GM18519 (cell line): ENCODE measurements around the gene NKAIN4.
"Not testable (repeated sequence)": the region's sequence is repeated elsewhere in the genome, so short reads cannot be mapped to it uniquely, and the experiment has no call there.

Source experiments
- ATAC-seq: cut with Tn5 transposase; IDR thresholded peaks from one replicate; pipeline ENCODE4 v1.9.1; 2021; ENCODE audit warnings: mild to moderate bottlenecking, moderate library complexity; ENCODE audit not compliant: unreplicated experiment, low FRiP score

The NKAIN4 gene

GRCh38 chr20:63238514-63239125, 15.6 kb downstream of the NKAIN4 start:
- ATAC-seq = no peak

- no peak for ATAC-seq
Measured at GRCh38 chr20:63238031-63238430, 16.2 kb downstream of the NKAIN4 start.

DNA sequence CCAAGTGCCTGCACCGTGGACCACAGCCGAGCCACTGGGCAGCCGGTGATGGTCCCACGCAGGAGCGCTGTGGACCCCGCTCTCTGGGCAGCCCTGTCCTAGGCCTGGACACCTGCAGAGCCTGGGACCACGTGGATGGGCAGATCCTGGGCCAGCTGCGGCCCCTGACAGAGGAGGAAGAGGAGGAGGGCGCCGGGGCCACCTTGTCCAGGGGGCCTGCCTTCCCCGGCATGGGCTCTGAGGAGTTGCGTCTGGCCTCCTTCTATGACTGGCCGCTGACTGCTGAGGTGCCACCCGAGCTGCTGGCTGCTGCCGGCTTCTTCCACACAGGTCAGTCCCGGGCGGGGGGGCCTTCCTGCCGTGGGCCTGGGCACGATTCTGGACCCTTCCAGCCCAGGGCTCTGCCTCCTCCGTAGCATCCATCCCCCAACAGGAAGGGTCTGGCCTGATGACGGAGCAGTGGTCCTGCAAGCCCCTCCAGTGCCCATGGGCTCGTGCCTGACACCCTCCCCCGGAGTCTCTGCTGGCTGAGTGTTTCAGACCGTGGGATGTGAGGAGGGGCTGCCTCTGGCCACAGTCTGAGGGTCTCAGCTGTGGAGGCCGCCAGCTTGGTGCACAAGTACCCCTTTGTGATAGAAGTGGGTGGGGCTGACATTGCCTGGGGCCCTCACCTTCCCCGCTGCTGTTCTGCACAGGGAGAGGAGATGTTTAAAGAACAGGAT, 18.0 kb downstream of the NKAIN4 start:
- ATAC-seq = no peak

- no peak for ATAC-seq
Measured at GRCh38 chr20:63235399-63235983, 18.8 kb downstream of the NKAIN4 start, which contains the start of gene BIRC7. TSS of gene BIRC7 (plus strand) at chr20:63235905. CDS start at chr20:63236097, 192 bp downstream.

GRCh38 chr20:63234693-63235398, 19.4 kb downstream of the NKAIN4 start:
- ATAC-seq = no peak

- no peak for ATAC-seq
Measured at GRCh38 chr20:63233924-63234323, 20.3 kb downstream of the NKAIN4 start.

DNA sequence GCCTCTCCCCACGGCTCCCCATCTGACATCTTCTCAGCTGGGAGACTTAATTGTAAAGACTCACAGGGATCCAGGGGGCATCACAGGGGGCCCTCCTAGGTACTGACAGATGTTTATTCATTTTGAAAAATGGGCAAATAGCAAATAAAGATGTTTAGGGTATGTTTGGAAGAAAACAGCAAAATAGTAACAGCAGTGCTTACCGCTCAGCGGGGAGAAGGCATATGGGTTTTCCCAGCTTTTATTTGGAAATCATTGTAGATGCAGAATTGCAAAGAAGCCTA, 21.3 kb downstream of the NKAIN4 start:
- no peak for ATAC-seq

DNA sequence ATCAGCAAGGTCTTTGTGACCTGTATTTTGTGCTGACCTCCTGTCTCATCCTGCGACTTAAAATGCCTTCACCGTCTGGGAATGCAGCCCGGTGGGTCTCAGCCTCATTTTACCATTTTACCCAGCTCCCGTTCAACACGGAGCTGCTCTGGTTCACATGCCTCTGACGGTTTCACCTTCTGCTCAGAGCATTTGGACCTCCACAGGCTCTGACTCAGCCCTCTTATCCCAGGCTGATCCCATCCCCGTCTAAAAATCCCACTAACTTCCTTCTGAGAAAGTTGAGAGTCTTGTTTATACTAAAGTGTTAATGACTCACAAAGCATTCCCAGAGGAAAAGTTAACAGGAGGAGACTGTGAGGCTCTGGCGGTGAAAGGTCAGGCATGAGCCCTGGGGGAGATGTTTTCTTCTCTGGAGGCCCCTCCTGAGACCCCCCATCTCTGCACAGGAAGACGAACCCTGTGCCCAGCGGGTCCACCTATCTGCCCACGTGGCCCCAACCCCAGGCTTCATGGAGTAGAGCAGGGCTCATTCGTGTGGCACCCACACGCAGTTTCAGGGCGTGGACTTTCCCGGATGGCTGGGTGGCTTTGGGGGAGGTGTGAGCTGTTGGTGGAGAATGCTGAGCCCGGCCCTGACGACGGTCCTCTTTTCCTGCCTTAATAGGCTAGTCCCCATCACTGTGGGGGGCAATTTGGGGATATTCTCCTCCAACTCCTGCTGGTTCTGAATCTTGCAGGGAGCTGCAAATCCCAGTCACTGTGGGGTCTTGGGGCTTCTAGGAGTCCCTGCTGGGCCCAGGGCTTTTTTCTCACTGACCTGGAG, 21.8 kb downstream of the NKAIN4 start:
- no peak for ATAC-seq

DNA sequence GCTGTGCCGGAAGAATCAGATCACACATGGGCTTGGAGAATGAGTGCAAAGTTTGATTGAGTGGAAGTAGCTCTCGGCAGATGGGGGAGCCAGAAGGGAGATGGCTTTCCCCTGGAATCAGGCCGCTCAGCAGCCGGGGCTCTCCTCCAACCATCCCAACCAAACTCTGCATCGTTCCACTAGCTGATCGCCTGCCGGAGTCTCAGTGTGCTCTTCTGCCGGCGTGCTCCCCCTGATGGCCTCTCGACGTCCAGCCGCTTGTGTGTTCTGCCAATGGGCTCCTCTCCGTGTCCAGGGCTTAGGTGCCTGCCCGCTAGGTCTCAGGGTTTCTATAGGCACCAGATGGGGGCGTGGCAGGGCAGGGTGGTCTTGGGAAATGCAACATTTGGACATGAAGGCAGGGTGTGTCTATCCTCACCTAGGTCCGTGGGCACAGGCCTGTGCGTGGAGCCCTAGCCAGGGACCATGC, 23.4 kb downstream of the NKAIN4 start:
- ATAC-seq = no peak

- no peak for ATAC-seq
Measured at GRCh38 chr20:63228806-63229205, 25.5 kb downstream of the NKAIN4 start.

GRCh38 chr20:63227260-63227659, 27.0 kb downstream of the NKAIN4 start:
- no peak for ATAC-seq

- no peak for ATAC-seq
Measured at GRCh38 chr20:63226042-63226943, 28.0 kb downstream of the NKAIN4 start.

DNA sequence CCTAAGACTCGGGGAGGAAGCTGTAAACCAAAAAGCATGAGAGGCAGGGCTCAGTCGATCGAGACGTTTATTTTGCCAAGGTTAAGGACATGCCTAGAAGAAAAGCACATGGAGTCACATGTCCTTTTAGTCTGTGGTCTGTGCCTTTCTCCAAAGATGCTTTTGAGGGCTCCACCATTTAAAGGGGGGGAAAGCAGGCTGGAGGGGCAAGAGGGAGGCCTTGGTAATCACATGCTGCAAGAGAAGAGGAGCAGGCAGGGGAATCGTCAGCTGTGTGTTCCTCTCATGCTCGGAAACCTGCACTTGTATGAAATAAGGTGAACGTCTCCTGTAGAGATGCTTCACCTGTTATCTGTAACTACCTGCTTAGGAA, 29.2 kb downstream of the NKAIN4 start:
- ATAC-seq = no peak

GRCh38 chr20:63224412-63225081, 29.7 kb downstream of the NKAIN4 start:
- ATAC-seq = no peak

DNA sequence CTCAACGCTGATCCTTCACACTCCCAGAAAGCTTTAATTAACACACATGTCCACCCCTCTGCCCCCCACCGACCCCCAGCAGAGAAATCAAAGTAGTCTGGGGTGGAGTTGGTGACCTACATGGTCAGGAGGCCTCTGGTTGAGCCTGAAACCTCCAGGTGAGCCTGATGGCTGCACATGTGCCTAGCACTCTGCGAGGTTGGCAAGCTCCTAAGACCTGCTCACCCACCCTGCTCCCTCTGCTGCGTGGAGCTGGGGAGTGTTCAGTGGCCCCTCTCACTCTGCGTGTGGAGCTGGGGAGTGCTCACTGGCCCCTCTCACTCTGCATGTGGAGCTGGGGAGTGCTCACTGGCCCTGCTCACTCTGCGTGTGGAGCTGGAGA, 30.4 kb downstream of the NKAIN4 start:
- no peak for ATAC-seq

DNA sequence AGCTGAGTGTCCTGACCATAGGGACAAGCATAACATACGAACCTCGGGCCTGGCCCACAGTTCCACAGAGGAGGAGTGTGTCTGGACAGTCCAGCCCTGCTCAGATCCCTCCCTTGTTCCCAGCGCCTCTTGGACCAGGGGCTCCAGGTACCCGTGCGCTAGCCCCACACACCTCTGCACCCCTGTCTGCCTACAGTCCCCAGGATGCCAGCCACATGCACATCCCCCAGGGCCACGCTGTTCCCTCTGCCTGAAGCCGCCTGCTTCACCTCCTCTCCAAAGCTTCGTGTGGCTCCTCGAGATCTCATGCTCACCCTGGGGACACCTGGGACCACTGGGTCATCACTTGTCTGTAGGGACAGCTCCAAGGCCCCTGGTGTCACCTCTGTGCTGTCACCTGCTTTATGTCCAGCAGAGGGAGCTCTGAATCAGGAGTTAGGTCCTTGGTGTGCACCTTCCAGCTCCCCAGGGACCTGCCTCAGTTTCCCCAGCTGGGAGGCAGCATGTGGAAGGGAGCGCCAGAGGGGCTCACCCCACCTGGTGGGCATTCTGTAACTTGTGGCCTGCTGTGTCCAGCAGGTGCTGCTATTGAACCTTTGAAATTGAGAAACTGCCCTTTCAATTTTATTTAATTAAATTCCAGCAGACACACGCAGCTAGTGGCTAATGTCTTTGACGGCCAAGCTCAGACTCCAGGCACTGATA, 31.0 kb downstream of the NKAIN4 start:
- ATAC-seq = no peak

GRCh38 chr20:63222541-63222940, 31.7 kb downstream of the NKAIN4 start:
- no peak for ATAC-seq

GRCh38 chr20:63221400-63222053, 32.7 kb downstream of the NKAIN4 start:
- not testable (repeated sequence) for ATAC-seq
